CD4-positive, alpha-beta T cell treated with Interferon gamma for 1 hour (primary cell): ENCODE results near the gene GOLGA6L10.
"Not testable (repeated sequence)": the region's sequence is repeated elsewhere in the genome, so short reads cannot be mapped to it uniquely, and the experiment has no call there.

Experiments used
- DNase-seq: peaks from one replicate; pipeline ENCODE4 v3.0.0-alpha.2; 2020

GOLGA6L10 gene

GRCh38 chr15:82342632-82343374 lies 6.5 kb downstream of the GOLGA6L10 start:
- peak; percentile 16 for DNase-seq

- not testable (repeated sequence) for DNase-seq
Measured at GRCh38 chr15:82338573-82338972, 10.7 kb downstream of the GOLGA6L10 start.

GRCh38 chr15:82338053-82338452 lies 11.2 kb downstream of the GOLGA6L10 start:
- not testable (repeated sequence) for DNase-seq

GRCh38 chr15:82337051-82337450 lies 12.2 kb downstream of the GOLGA6L10 start:
- not testable (repeated sequence) for DNase-seq

- DNase-seq: not testable (repeated sequence)
Measured at GRCh38 chr15:82336180-82336647, 13.1 kb downstream of the GOLGA6L10 start.

- not testable (repeated sequence) for DNase-seq
Measured at GRCh38 chr15:82335006-82335405, 14.3 kb downstream of the GOLGA6L10 start.

- not testable (repeated sequence) for DNase-seq
Measured at GRCh38 chr15:82334554-82334932, 14.7 kb downstream of the GOLGA6L10 start.

- not testable (repeated sequence) for DNase-seq
Measured at GRCh38 chr15:82333603-82334553, 15.4 kb downstream of the GOLGA6L10 start.

- not testable (repeated sequence) for DNase-seq
Measured at GRCh38 chr15:82332711-82333602, 16.3 kb downstream of the GOLGA6L10 start.

GRCh38 chr15:82331576-82332304 lies 17.5 kb downstream of the GOLGA6L10 start:
- not testable (repeated sequence) for DNase-seq

GRCh38 chr15:82330921-82331320 lies 18.4 kb downstream of the GOLGA6L10 start:
- DNase-seq: not testable (repeated sequence)

GRCh38 chr15:82329039-82329438 lies 20.2 kb downstream of the GOLGA6L10 start:
- not testable (repeated sequence) for DNase-seq

GRCh38 chr15:82327372-82327771 lies 21.9 kb downstream of the GOLGA6L10 start:
- not testable (repeated sequence) for DNase-seq

- DNase-seq: not testable (repeated sequence)
Measured at GRCh38 chr15:82326896-82327295, 22.4 kb downstream of the GOLGA6L10 start.

GRCh38 chr15:82325646-82326045 lies 23.6 kb downstream of the GOLGA6L10 start:
- DNase-seq: not testable (repeated sequence)

GRCh38 chr15:82324831-82325230 lies 24.4 kb downstream of the GOLGA6L10 start:
- not testable (repeated sequence) for DNase-seq

GRCh38 chr15:82322488-82322887 lies 26.8 kb downstream of the GOLGA6L10 start:
- not testable (repeated sequence) for DNase-seq

GRCh38 chr15:82320861-82321260 lies 28.4 kb downstream of the GOLGA6L10 start:
- not testable (repeated sequence) for DNase-seq

- DNase-seq: not testable (repeated sequence)
Measured at GRCh38 chr15:82319522-82320278, 29.6 kb downstream of the GOLGA6L10 start.

- DNase-seq: not testable (repeated sequence)
Measured at GRCh38 chr15:82318281-82318680, 31.0 kb downstream of the GOLGA6L10 start.

GRCh38 chr15:82317516-82317915 lies 31.8 kb downstream of the GOLGA6L10 start:
- DNase-seq: not testable (repeated sequence)
